SU-DHL-6 (cell line): ENCODE data around the gene TCF7L1.

ENCODE experiments used
- EZH2phosphoT487 ChIP-seq: fragments of 200-600 bp; sonication (generic), shearing (Covaris generic); conservative IDR thresholded peaks from 2 replicates; pipeline ENCODE4 v1.6.1; 2018; ENCODE audit warnings: mild to moderate bottlenecking, antibody characterized with exemption, low read length, moderate library complexity, mixed read lengths
- TF ChIP-seq, protein P1 (sequence below): fragments of 200-600 bp; sonication (generic); IDR thresholded peaks from one replicate; pipeline ENCODE4 v1.5.1; 2017; ENCODE audit warnings: antibody characterized with exemption, mild to moderate bottlenecking, low read length, moderate library complexity; ENCODE audit not compliant: insufficient read depth, poor library complexity, severe bottlenecking

DNA sequence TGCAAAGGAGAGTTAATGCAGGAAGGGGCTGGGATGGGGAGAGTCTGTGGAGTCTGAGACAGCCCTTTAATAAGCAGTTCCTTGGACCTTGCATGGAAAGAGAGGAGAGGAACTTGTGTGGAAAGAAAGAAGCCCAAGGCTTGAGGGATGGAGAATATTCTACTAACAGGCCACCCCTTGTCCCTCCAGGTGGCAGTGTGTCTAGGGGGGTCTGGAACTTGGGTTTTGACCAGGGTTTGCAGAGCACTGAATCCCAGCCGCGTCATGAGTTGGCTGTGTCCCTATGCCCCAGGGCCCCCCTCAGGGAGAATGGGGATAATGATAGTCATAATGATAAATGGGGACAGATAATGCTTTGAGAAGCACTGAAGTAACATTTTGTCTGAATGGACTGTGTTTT, 15.0 kb downstream of the TCF7L1 start:
- TF ChIP-seq, protein P1, sequence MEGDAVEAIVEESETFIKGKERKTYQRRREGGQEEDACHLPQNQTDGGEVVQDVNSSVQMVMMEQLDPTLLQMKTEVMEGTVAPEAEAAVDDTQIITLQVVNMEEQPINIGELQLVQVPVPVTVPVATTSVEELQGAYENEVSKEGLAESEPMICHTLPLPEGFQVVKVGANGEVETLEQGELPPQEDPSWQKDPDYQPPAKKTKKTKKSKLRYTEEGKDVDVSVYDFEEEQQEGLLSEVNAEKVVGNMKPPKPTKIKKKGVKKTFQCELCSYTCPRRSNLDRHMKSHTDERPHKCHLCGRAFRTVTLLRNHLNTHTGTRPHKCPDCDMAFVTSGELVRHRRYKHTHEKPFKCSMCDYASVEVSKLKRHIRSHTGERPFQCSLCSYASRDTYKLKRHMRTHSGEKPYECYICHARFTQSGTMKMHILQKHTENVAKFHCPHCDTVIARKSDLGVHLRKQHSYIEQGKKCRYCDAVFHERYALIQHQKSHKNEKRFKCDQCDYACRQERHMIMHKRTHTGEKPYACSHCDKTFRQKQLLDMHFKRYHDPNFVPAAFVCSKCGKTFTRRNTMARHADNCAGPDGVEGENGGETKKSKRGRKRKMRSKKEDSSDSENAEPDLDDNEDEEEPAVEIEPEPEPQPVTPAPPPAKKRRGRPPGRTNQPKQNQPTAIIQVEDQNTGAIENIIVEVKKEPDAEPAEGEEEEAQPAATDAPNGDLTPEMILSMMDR, result no peak
- TF ChIP-seq EZH2phosphoT487, result no peak
